ENCODE results near the gene NDUFA11. TPM values are rescaled to one million over a fixed set of nuclear protein-coding genes. Genes with fewer than 3 reads are reported as not detected.

NDUFA11 gene
- total and polyA plus RNA-seq, 9 of the 15 experiments (the other 6 are each of a cell fraction or from before 2014, with no cell fraction given) = 63.3 to 486 (median 274) TPM

GRCh38 chr19:5899728-5900526 lies 3.7 kb downstream of the NDUFA11 start:
- no peak overlapping the region for H3K27ac ChIP-seq (ENCODE audit: extremely low read depth, low read depth, low read length)
- peaks cover 46% of the 10 kb centered on the region for H3K79me2 ChIP-seq (ENCODE audit: control insufficient read depth, insufficient read depth, low read length)
- H3K36me3 ChIP-seq (ENCODE audit: control insufficient read depth, insufficient read depth, low read length) = peaks cover 53% of the 10 kb centered on the region; the same call in 2 of the 3 replicates
- WGBS (ENCODE audit: insufficient coverage, low coverage, missing lambda C conversion rate) = 87% methylated on average over 11 of the region's 13 CpGs
- ATAC-seq (no peak), FAIRE-seq (no peak), DNase-seq (ENCODE audit: extremely low read depth in 1 of 4, low spot score in 3 of 4) (no peak)
- H3K9me1 ChIP-seq (ENCODE audit: control insufficient read depth, insufficient read depth, low read length) = no peaks in the 10 kb centered on the region
- CTCF ChIA-PET (ENCODE audit: low intra/inter-chr PET ratio) = no interaction called here
- POLR2A ChIA-PET = interaction anchor here (1.0 to 1.4 kb wide), 2 partner anchors 9 to 22 kb away, joined by 3 to 7 read pairs; no protein-coding TSS in a partner anchor
- H3K9me3 ChIP-seq (replicated peaks; ENCODE audit: control insufficient read depth, insufficient read depth, low read depth, low read length) = no peaks in the 10 kb centered on the region
- H3K9ac ChIP-seq (ENCODE audit: insufficient read depth in 1 of 2, low read depth in 2 of 2, low read length in 2 of 2) = peak overlapping the region in 1 of 2 experiments; percentile 50; a peak in 2 of 4 replicates
- TF ChIP-seq ZNF24 (IDR thresholded peaks at IDR 0.05) (peak; percentile 95), STAT5A (IDR thresholded peaks at IDR 0.05; ENCODE audit: borderline replicate concordance, low read length) (no peak)
- no peak overlapping the region for H2AFZ ChIP-seq (ENCODE audit: low read depth, low read length)
- BruUV-seq (replicated peaks) = no TSS peak
- in situ Hi-C loops (cut with MboI) = no loop called here
- H3K27me3 ChIP-seq (ENCODE audit: control insufficient read depth in 2 of 2, insufficient read depth in 2 of 2, low read length in 2 of 2) = no peaks in the 10 kb centered on the region
- peaks cover 25% of the 10 kb centered on the region for H4K20me1 ChIP-seq (replicated peaks; ENCODE audit: control insufficient read depth, insufficient read depth, low read length)
- no peak overlapping the region for H3K4me2 ChIP-seq (ENCODE audit: insufficient read depth, low read length)
- no peak overlapping the region for H3K4me3 ChIP-seq
- peaks cover 8 to 49% of the 10 kb centered on the region in 2 experiments; a peak in 4 of 5 replicates for H3K4me1 ChIP-seq (replicated peaks in 1 of 2; ENCODE audit: control insufficient read depth in 2 of 2, insufficient read depth in 2 of 2, low read length in 2 of 2)
- intact Hi-C loops (cut with micrococcal nuclease) = no loop called here

GRCh38 chr19:5897189-5897969 lies 6.2 kb downstream of the NDUFA11 start:
- Histone ChIP-seq H3K27me3 (ENCODE audit: control insufficient read depth in 2 of 2, insufficient read depth in 2 of 2, low read length in 2 of 2) (no peaks in the 10 kb centered on the region), H3K9ac (ENCODE audit: insufficient read depth in 1 of 2, low read depth in 2 of 2, low read length in 2 of 2) (peak overlapping the region in 1 of 2 experiments; percentile 5; a peak in 1 of 4 replicates), H3K4me1 (replicated peaks in 1 of 2; ENCODE audit: control insufficient read depth in 2 of 2, insufficient read depth in 2 of 2, low read length in 2 of 2) (peaks cover 17 to 56% of the 10 kb centered on the region in 2 experiments), H3K36me3 (ENCODE audit: control insufficient read depth, insufficient read depth, low read length) (peaks cover 54% of the 10 kb centered on the region; the same call in 2 of the 3 replicates), H3K9me1 (ENCODE audit: control insufficient read depth, insufficient read depth, low read length) (peaks cover 5% of the 10 kb centered on the region), H2AFZ (ENCODE audit: low read depth, low read length) (no peak overlapping the region), H3K9me3 (replicated peaks; ENCODE audit: control insufficient read depth, insufficient read depth, low read depth, low read length) (no peaks in the 10 kb centered on the region), H3K4me2 (ENCODE audit: insufficient read depth, low read length) (no peak overlapping the region), H3K79me2 (ENCODE audit: control insufficient read depth, insufficient read depth, low read length) (peaks cover 34% of the 10 kb centered on the region), H3K4me3 (no peak overlapping the region), H4K20me1 (replicated peaks; ENCODE audit: control insufficient read depth, insufficient read depth, low read length) (peaks cover 39% of the 10 kb centered on the region), H3K27ac (ENCODE audit: extremely low read depth, low read depth, low read length) (no peak overlapping the region)
- DNase-seq (ENCODE audit: extremely low read depth in 1 of 4, low spot score in 3 of 4) (no peak), ATAC-seq (no peak), FAIRE-seq (no peak)
- intact Hi-C loops (cut with micrococcal nuclease) (no loop called here), in situ Hi-C loops (cut with MboI) (no loop called here)
- CTCF ChIA-PET (ENCODE audit: low intra/inter-chr PET ratio) = no interaction called here
- POLR2A ChIA-PET = interaction anchor here (0.6 to 1.5 kb wide), 4 partner anchors 69 to 97 kb away, joined by 3 to 5 read pairs (median 4); no protein-coding TSS in a partner anchor
- no TSS peak for BruUV-seq (replicated peaks)
- WGBS (ENCODE audit: insufficient coverage, low coverage, missing lambda C conversion rate) = 92% methylated on average over 29 of the region's 30 CpGs
- TF ChIP-seq ASH1L (IDR thresholded peaks at IDR 0.05; ENCODE audit: borderline replicate concordance, low read depth, partially characterized antibody) = no peak
- peak; percentile 94 for TF ChIP-seq ZBTB33 (CRISPR knock-in tag; IDR thresholded peaks at IDR 0.05)
- peak; percentile 33 for TF ChIP-seq PCBP1 (IDR thresholded peaks at IDR 0.05; ENCODE audit: low read depth, low read length, poor library complexity, severe bottlenecking)
- TF ChIP-seq E2F5 (CRISPR knock-in tag; IDR thresholded peaks at IDR 0.05) = no peak
- peak; percentile 35 to 42 (median 37); a peak in 4 of 6 replicates for TF ChIP-seq CTCF (IDR thresholded peaks at IDR 0.05 in 2 of 3, conservative IDR thresholded peaks at IDR 0.05 in 1 of 3; ENCODE audit: insufficient read depth in 2 of 3, low read depth in 1 of 3, low read length in 3 of 3)

Data from K562 (cell line).